K562 (cell line): ENCODE data around the gene IQCE.

Experiments used
- EHMT2 ChIP-seq: fragments of 450-650 bp; IDR thresholded peaks from 2 replicates; pipeline ENCODE4 v1.6.1; 2018; ENCODE audit warnings: antibody characterized with exemption
- FOS ChIP-seq: IDR thresholded peaks from 3 replicates; pipeline ENCODE4 v1.6.1; 2011; ENCODE audit not compliant: insufficient read length; ENCODE audit errors: extremely low read depth
- GABPA ChIP-seq: fragments of 200-800 bp; sonication (Bioruptor generic); conservative IDR thresholded peaks from 2 replicates; pipeline ENCODE4 v1.6.1; 2016; ENCODE audit warnings: low read depth, missing genetic modification characterization, missing compliant biosample characterization
- NEUROD1 ChIP-seq: fragments of 150-350 bp; IDR thresholded peaks from 2 replicates; pipeline ENCODE4 v1.6.1; 2014; ENCODE audit warnings: borderline replicate concordance, low read length, low read depth; ENCODE audit not compliant: partially characterized antibody
- NFYB ChIP-seq: IDR thresholded peaks from 2 replicates; pipeline ENCODE4 v1.6.1; 2011; ENCODE audit warnings: mild to moderate bottlenecking, moderate library complexity; ENCODE audit not compliant: insufficient read length; ENCODE audit errors: extremely low read depth
- NRF1 ChIP-seq, 2 experiments: fragments of 450-650 bp; IDR thresholded peaks in 1 of 2; conservative IDR thresholded peaks in 1 of 2; 2 replicates each; pipeline ENCODE4 v1.6.1; 2014; ENCODE audit warnings: mild to moderate bottlenecking in 2 of 2
- TAF15 ChIP-seq: fragments of 200-400 bp; formaldehyde crosslinking; IDR thresholded peaks from 2 replicates; pipeline ENCODE4 v1.6.1; 2017; ENCODE audit warnings: mild to moderate bottlenecking, low read depth, low read length, moderate library complexity
- TCF7L2 ChIP-seq: fragments of 150-350 bp; IDR thresholded peaks from 2 replicates; pipeline ENCODE4 v1.6.1; 2016; ENCODE audit warnings: low read depth, mild to moderate bottlenecking, low read length, moderate library complexity
- THRAP3 ChIP-seq: fragments of 450-650 bp; IDR thresholded peaks from 2 replicates; pipeline ENCODE4 v1.6.1; 2016; ENCODE audit warnings: mild to moderate bottlenecking, inconsistent platforms, borderline replicate concordance
- ZZZ3 ChIP-seq: fragments of 450-650 bp; IDR thresholded peaks from 2 replicates; pipeline ENCODE4 v1.6.1; 2016; ENCODE audit warnings: antibody characterized with exemption, mild to moderate bottlenecking, moderate library complexity
- TF ChIP-seq, protein P1 (sequence below), 3 experiments: IDR thresholded peaks in 2 of 3; conservative IDR thresholded peaks in 1 of 3; 2 replicates each; pipeline ENCODE4 v1.5.1; 2011 to 2012; ENCODE audit warnings: low read length in 3 of 3, mild to moderate bottlenecking in 3 of 3, control low read depth in 2 of 3, improper control_type of control experiment in 1 of 3, inconsistent platforms in 1 of 3, low read depth in 1 of 3, mixed read lengths in 1 of 3, moderate library complexity in 1 of 3; ENCODE audit not compliant: insufficient read depth in 2 of 3
- TF ChIP-seq, protein P2 (sequence below), 2 experiments: fragments of 450-650 bp in 1 of 2; sonication (generic) in 1 of 2; formaldehyde crosslinking in 1 of 2; IDR thresholded peaks; 2 replicates each; pipeline versions ENCODE4 v1.7.1 to v1.9.0; 2016 to 2022; ENCODE audit warnings: inconsistent platforms in 1 of 2, mild to moderate bottlenecking in 1 of 2, missing genetic modification reagents in 1 of 2
- TF ChIP-seq, protein P3 (sequence below): sonication (generic); formaldehyde crosslinking; IDR thresholded peaks from 2 replicates; pipeline ENCODE4 v1.8.1; 2023; ENCODE audit warnings: mild to moderate bottlenecking, missing genetic modification reagents, moderate library complexity

DNA sequence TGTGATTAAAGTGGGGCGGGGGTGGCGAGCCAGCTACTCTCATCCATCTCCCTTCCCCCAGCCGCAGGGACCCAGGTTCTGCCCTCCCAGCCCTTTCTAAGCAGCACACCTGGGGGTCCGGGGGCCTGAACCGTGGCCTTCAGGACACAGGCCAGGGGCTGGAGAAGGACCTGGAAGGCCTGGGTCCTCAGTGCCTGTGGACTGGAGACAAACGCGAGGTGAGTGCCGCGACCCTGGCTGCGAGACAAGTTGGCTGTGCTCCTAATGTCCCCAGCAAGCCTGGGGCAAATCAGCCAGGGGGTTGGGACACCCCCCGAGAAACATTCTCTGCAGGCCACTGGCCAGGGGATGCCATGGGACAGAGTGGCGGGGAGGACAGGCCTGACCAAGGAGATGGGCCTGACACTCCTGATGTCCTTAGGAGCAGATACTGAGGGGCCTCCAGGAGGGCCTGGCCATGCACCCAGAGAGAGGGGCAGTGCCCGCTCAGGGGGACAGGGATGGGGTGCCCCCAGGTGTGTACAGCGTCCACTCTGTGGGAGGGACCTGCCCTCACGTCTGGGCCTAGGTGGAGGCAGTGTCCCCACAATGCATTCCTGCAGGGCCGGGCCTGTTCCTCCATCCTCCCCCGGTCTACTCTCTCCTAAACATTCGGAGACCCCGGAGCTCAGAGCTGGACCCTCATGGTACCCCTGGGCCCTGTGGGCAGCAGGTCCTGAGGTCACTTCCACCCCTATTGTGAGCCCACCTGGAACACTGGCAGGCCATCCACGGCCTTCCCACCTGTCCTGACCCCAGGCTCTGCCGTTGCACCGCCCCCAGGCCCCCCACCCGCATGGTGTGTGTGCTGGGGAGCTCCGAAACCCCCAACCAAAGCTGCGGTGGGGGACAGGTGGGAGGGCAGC, 16.5 kb upstream of the IQCE start:
- TF ChIP-seq FOS (no peak), GABPA (no peak), TAF15 (no peak), THRAP3 (no peak), ZZZ3 (no peak), EHMT2 (no peak), NRF1 (conservative IDR thresholded peaks at IDR 0.05 in 1 of 2, IDR thresholded peaks at IDR 0.05 in 1 of 2) (no peak), NFYB (no peak), NEUROD1 (no peak), TCF7L2 (no peak)
- TF ChIP-seq, protein P1, sequence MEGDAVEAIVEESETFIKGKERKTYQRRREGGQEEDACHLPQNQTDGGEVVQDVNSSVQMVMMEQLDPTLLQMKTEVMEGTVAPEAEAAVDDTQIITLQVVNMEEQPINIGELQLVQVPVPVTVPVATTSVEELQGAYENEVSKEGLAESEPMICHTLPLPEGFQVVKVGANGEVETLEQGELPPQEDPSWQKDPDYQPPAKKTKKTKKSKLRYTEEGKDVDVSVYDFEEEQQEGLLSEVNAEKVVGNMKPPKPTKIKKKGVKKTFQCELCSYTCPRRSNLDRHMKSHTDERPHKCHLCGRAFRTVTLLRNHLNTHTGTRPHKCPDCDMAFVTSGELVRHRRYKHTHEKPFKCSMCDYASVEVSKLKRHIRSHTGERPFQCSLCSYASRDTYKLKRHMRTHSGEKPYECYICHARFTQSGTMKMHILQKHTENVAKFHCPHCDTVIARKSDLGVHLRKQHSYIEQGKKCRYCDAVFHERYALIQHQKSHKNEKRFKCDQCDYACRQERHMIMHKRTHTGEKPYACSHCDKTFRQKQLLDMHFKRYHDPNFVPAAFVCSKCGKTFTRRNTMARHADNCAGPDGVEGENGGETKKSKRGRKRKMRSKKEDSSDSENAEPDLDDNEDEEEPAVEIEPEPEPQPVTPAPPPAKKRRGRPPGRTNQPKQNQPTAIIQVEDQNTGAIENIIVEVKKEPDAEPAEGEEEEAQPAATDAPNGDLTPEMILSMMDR (IDR thresholded peaks at IDR 0.05 in 2 of 3, conservative IDR thresholded peaks at IDR 0.05 in 1 of 3; ENCODE audit: insufficient read depth in 2 of 3, low read depth in 1 of 3, low read length in 3 of 3): no peak
- TF ChIP-seq, protein P2, sequence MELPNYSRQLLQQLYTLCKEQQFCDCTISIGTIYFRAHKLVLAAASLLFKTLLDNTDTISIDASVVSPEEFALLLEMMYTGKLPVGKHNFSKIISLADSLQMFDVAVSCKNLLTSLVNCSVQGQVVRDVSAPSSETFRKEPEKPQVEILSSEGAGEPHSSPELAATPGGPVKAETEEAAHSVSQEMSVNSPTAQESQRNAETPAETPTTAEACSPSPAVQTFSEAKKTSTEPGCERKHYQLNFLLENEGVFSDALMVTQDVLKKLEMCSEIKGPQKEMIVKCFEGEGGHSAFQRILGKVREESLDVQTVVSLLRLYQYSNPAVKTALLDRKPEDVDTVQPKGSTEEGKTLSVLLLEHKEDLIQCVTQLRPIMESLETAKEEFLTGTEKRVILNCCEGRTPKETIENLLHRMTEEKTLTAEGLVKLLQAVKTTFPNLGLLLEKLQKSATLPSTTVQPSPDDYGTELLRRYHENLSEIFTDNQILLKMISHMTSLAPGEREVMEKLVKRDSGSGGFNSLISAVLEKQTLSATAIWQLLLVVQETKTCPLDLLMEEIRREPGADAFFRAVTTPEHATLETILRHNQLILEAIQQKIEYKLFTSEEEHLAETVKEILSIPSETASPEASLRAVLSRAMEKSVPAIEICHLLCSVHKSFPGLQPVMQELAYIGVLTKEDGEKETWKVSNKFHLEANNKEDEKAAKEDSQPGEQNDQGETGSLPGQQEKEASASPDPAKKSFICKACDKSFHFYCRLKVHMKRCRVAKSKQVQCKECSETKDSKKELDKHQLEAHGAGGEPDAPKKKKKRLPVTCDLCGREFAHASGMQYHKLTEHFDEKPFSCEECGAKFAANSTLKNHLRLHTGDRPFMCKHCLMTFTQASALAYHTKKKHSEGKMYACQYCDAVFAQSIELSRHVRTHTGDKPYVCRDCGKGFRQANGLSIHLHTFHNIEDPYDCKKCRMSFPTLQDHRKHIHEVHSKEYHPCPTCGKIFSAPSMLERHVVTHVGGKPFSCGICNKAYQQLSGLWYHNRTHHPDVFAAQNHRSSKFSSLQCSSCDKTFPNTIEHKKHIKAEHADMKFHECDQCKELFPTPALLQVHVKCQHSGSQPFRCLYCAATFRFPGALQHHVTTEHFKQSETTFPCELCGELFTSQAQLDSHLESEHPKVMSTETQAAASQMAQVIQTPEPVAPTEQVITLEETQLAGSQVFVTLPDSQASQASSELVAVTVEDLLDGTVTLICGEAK (IDR thresholded peaks at IDR 0.05): no peak
- TF ChIP-seq, protein P2 (CRISPR knock-in tag; IDR thresholded peaks at IDR 0.05): no peak
- TF ChIP-seq, protein P3, sequence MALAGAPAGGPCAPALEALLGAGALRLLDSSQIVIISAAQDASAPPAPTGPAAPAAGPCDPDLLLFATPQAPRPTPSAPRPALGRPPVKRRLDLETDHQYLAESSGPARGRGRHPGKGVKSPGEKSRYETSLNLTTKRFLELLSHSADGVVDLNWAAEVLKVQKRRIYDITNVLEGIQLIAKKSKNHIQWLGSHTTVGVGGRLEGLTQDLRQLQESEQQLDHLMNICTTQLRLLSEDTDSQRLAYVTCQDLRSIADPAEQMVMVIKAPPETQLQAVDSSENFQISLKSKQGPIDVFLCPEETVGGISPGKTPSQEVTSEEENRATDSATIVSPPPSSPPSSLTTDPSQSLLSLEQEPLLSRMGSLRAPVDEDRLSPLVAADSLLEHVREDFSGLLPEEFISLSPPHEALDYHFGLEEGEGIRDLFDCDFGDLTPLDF (CRISPR knock-in tag): no peak
